NCI-H1417 treated with DMSO at 0.1 percent for 48 hours (cell line): ENCODE results near the gene ZDHHC9.

Source experiments
- DNase-seq: peaks from one replicate; lab custom pipeline; 2025; lab: John Stamatoyannopoulos, UW

Gene ZDHHC9

GRCh38 chrX:129763666-129764065 lies 80.0 kb downstream of the ZDHHC9 start:
- no peak for DNase-seq

DNA sequence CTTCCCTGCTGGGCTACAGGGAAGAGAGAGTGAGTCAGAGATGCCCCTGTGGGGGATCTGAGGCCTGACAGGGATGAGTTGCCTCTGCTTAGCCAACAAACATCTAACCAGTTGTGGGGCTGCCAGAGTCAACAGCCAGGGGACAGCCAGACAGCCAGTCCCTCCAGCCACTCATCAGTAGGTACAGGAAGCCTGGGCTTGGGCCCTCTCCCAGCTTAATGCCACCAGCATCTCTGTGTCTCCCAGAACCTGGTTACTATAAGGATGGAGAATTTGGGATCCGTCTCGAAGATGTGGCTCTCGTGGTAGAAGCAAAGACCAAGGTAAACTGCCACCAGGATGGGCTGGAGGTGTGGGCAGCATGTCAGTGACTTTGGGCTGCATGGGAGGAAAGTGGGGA lies 81.2 kb downstream of the ZDHHC9 start:
- DNase-seq, result no peak

DNA sequence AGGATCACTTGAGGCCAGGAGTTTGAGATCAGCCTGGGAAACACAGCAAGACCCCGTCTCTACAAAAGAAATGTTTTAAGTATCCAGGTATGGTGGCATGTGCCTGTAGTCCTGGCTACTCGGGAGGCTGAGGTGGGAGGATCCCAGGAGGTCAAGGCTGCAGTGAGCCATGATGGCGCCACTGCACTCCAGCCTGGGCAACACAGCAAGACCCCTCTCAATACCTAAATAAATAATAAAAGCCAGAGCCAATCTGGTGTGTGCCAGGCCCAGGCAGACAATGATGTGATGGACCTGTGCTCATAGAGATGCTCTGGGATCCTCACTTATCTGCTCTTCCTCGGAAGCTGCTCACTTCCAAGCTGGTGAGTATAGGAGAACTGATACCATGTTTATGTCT lies 82.1 kb downstream of the ZDHHC9 start:
- DNase-seq, result no peak

DNA sequence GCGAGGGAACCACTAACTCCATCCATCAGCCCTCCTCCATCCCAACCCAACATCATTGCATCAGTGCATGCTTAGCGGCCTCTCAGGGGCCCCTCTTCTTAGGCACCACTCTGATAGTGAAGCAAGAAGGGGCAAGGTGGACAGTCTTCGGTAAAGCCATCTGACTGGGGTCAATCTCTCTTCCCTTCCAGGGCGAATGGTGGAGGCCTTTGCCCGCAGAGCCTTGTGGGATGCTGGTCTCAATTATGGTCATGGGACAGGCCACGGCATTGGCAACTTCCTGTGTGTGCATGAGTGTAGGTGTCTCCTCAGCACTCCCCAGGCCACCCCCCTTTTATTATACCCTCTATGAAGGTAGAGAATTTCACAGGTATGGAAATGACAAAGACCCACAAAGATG lies 82.7 kb downstream of the ZDHHC9 start:
- no peak for DNase-seq

DNA sequence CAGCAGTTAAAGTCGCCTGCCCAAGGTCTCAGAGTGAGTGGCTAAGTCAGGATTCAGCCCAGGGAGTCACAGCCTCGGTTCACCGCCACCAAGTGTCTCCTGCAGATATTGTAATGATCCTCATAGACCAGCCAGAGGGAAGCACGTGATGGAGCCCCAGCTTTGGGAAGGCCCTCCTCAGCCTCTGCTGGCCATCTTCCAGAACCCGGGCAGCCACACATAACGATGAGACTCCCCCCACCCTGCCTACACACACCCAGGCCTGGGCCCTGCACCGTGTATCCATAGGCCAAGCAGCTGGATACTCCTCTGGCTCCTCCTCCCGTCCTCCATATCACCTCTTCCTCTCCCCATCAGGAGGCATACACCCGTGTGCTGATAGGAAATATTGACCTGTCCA lies 83.5 kb downstream of the ZDHHC9 start:
- DNase-seq, result no peak

DNA sequence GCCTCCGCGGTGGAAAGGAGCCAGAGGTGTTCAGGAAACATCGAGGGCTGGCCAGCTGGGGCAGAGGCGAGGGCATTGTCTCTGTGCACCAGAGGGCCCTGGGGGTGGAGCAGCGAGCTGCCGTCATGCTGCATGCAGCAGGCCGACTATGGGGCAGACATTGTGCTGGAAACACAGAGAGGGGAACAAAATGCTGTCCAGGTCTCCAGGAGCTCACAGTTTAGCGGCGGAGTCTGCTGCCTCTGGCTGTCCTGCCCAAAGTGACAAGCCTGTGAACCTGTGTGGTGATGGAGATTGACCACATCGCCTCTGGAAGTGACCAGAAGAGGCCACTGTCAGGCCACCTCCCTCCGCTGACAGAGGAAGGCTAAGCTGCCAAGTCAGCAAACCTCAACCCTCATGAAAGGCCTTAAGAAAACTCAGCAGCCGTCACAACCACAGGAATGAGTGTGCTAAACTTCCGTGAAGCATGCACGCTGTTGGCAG lies 84.1 kb downstream of the ZDHHC9 start:
- DNase-seq, result no peak

DNA sequence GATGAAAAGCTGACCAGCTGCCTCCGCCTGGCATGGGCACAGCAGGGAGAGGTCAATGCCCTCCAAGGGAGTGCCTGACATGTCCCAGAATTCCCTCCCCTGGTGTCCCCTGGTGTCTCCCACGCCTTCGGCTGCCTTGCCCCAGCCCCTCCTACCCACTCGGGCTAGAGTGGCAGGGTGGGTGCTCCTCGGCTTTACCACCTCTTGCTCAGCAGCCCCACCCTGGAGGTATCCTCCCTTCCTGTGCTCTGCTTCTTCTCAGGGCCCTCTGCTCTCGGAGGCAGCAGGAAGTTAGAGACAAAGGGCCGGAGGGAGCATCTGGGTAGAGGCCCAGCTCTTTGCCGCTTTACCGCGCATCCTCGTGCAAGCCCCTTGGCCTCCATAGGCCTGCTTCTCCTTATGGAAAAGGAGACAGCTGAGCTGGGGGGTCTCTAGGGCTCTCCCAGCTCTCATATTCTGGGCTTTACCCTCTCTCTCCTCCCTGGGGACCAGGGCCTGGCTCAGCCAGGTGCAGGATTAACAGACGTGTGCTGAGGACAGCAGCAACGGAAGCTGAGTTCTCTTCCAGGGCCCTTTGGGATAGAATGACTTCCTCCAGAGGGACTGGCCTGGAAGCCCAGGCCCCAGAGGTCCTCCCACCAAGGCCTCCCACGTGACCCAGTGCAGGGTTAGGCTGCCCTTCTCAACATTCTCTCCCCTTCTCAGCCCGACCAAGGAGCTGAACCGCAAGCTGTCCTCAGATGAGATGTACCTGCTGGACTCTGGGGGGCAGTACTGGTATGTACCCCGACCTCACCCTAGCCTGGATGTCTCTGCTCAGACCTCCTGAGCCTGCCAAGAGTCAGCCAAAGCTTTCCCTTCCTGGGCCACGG lies 87.7 kb downstream of the ZDHHC9 start:
- DNase-seq, result no peak

DNA sequence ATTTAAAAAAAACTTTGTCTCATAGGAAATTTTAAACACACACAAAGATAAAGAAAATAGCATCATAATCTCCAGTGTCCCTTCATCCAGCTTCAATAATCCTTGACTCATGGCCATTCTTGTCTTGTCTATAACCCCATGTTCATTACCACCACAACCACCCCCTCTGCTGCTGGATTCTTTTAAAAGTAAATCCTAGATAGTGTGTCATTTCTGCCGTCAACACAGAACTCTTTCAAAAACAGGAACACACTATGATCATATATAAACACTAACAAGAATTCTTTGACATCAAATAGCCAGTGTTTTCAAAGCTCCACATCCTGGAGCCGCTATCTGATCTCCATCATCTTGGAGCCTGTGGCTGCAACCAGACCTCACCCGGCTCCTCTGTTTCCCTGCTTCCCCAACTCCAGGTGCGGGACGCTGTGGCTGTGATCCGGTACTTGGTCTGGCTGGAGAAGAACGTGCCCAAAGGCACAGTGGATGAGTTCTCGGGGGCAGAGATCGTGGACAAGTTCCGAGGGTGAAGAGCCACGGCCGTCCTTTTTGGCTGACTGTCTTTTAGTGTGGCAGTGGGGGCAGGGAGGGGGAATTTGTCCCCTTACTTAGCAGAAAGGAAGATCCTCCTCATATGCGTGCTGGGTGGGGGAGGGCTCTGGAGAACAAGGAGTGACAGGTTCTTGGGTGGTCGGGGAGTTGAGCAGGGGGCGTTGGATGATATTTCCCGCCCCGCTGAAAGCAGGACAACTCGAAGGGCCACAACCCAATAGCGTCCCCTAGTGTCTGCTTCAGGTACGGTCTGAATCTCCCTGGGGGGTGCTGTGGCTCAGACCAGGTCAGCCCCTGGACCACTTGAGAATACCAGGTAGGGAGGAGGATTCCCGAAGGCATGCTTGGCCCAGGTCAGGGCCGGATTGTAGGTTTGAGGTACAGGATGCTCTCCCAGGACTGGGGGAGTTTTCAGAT lies 89.3 kb downstream of the ZDHHC9 start:
- no peak for DNase-seq
